Tibial artery (tissue), 4 donors: ENCODE measurements around the gene NHEJ1.

ENCODE experiments used
- DNase-seq, 2 donors: peaks; one replicate each; pipeline ENCODE4 v3.0.0-alpha.2; 2019
- H3K27ac ChIP-seq, 2 donors: fragments of 200-600 bp; sonication (generic) in 1 of 2; 1 replicate in 1 of 2; 2 replicates in 1 of 2; pipeline ENCODE4 v1.5.1; 2018 to 2019; ENCODE audit warnings: mild to moderate bottlenecking in 1 of 2
- H3K27me3 ChIP-seq, 2 donors: fragments of 200-600 bp; sonication (generic) in 1 of 2; one replicate each; pipeline versions ENCODE4 v1.5.1 to v1.6.0; 2016 to 2019
- H3K36me3 ChIP-seq, 3 donors: fragments of 200-600 bp; sonication (generic) in 2 of 3; one replicate each; pipeline ENCODE4 v1.5.1; 2016 to 2019; ENCODE audit warnings: mild to moderate bottlenecking in 2 of 3
- H3K4me1 ChIP-seq, 4 donors: fragments of 200-600 bp; sonication (generic) in 2 of 4; 1 replicate in 3 of 4; 2 replicates in 1 of 4; pipeline ENCODE4 v1.5.1; 2016 to 2019
- H3K4me3 ChIP-seq, 2 donors: fragments of 200-600 bp; sonication (generic) in 1 of 2; 1 replicate in 1 of 2; 2 replicates in 1 of 2; pipeline ENCODE4 v1.5.1; 2018 to 2019; ENCODE audit warnings: mild to moderate bottlenecking in 2 of 2
- H3K9me3 ChIP-seq, 3 donors: fragments of 200-600 bp; sonication (generic) in 1 of 3; one replicate each; pipeline ENCODE4 v1.5.1; 2016 to 2019
- CTCF ChIP-seq, 2 experiments: fragments of 200-600 bp in 1 of 2; fragments of 450-650 bp in 1 of 2; IDR thresholded peaks; one replicate each; pipeline ENCODE4 v1.5.1; 2017 to 2019; ENCODE audit warnings: antibody characterized with exemption in 2 of 2, mild to moderate bottlenecking in 1 of 2, moderate library complexity in 1 of 2
- intact Hi-C: fragments of 100-400 bp; cut with DNase I; formaldehyde crosslinking; loops from one replicate; pipeline ENCODE4 v1.15.0; 2023; ENCODE audit warnings: low total_unique reads

The NHEJ1 gene

GRCh38 chr2:219086196-219086595 is 74.4 kb downstream of the NHEJ1 start:
- TF ChIP-seq CTCF (IDR thresholded peaks at IDR 0.05): no peak
- no peaks in the 10 kb centered on the region for H3K27me3 ChIP-seq
- no peak overlapping the region for H3K4me3 ChIP-seq
- H3K36me3 ChIP-seq: no peaks in the 10 kb centered on the region
- H3K4me1 ChIP-seq: no peaks in the 10 kb centered on the region
- intact Hi-C loops: no loop called here
- no peak for DNase-seq
- no peaks in the 10 kb centered on the region for H3K9me3 ChIP-seq
- H3K27ac ChIP-seq: no peak overlapping the region

GRCh38 chr2:219084791-219085190 is 75.8 kb downstream of the NHEJ1 start:
- no peaks in the 10 kb centered on the region for H3K27me3 ChIP-seq
- no peak for DNase-seq
- intact Hi-C loops: no loop called here
- H3K4me3 ChIP-seq: no peak overlapping the region
- no peak overlapping the region for H3K27ac ChIP-seq
- H3K9me3 ChIP-seq: no peaks in the 10 kb centered on the region
- no peak for TF ChIP-seq CTCF (IDR thresholded peaks at IDR 0.05)
- H3K4me1 ChIP-seq: no peaks in the 10 kb centered on the region
- H3K36me3 ChIP-seq: no peaks in the 10 kb centered on the region

DNA sequence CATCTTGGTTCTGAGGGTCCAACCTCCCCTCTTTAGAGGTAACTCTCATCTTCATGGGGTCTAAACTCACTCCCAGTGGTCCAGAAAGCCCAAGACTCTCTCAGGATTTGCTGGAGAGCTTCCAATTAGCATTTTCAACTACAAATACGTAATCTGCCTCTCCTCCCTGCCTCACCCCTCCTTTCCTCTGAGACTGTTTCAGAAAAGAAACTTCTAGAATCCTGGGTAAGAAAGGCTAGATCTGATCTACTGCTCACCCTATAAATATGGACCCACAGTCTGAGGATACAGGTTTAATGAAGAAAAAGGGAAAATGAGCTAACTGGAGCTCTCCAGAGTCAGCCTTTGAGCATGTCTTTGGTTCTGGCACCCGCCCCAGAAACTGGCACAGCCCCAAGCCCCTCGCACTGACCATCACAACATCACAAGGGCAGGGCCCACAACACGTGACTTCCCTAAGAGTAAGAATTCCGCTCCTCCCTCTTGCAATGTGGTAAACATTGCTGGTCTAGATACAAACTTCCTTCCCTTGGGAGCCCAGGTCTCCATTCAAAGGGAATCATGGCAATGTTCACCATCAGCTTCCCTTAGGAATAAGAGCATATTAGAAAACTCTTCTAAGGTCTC is 78.2 kb downstream of the NHEJ1 start:
- H3K4me3 ChIP-seq: no peak overlapping the region
- H3K36me3 ChIP-seq: peaks cover 6 to 7% (median 6%) of the 10 kb centered on the region in 3 donors
- no peaks in the 10 kb centered on the region for H3K27me3 ChIP-seq
- H3K27ac ChIP-seq: no peak overlapping the region
- intact Hi-C loops: no loop called here
- H3K4me1 ChIP-seq: no peaks in the 10 kb centered on the region
- H3K9me3 ChIP-seq: no peaks in the 10 kb centered on the region
- DNase-seq: no peak
- TF ChIP-seq CTCF (IDR thresholded peaks at IDR 0.05): no peak

- Histone ChIP-seq H3K4me1 (no peaks in the 10 kb centered on the region), H3K9me3 (no peaks in the 10 kb centered on the region), H3K27me3 (no peaks in the 10 kb centered on the region), H3K36me3 (peaks cover 12 to 14% (median 12%) of the 10 kb centered on the region in 3 donors), H3K27ac (no peak overlapping the region), H3K4me3 (no peak overlapping the region)
- DNase-seq: no peak
- intact Hi-C loops: no loop called here
- TF ChIP-seq CTCF (IDR thresholded peaks at IDR 0.05): no peak
These were observed 78.8 kb downstream of the NHEJ1 start for GRCh38 chr2:219081701-219082331.

DNA sequence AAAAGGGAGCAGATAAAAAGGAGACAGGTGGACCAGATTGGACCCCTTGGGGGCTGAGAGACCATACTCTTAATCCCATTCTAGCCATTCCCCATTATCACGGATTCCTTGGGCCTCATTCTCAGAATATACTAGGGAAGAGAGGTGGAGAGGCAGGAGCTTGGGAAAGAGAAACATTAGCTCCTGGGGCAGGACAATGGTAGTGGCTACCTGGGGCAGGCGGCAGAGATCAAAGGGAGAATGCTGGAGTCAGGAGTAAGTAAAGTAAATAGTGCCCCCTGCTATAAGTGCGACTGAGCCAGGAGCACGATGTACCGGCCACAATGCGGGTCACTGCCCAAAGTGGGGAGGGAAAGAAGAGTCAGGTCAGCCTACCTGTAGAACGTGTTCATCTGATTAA is 79.5 kb downstream of the NHEJ1 start:
- H3K4me1 ChIP-seq: no peaks in the 10 kb centered on the region
- H3K27ac ChIP-seq: no peak overlapping the region
- DNase-seq: no peak
- H3K27me3 ChIP-seq: no peaks in the 10 kb centered on the region
- H3K36me3 ChIP-seq: peaks cover 17 to 21% (median 20%) of the 10 kb centered on the region in 3 donors
- intact Hi-C loops: no loop called here
- H3K4me3 ChIP-seq: no peak overlapping the region
- H3K9me3 ChIP-seq: no peaks in the 10 kb centered on the region
- TF ChIP-seq CTCF (IDR thresholded peaks at IDR 0.05): no peak
